Rectal smooth muscle tissue (tissue), 1 donor: ENCODE data around the gene ORC5.

Source experiments
- H3K27ac ChIP-seq: one replicate; pipeline ENCODE4 v1.7.0; 2013; ENCODE audit warnings: low read depth, low read length, inconsistent platforms
- H3K27me3 ChIP-seq: one replicate; pipeline ENCODE4 v1.7.0; 2013; ENCODE audit warnings: low read length; ENCODE audit not compliant: control insufficient read depth, insufficient read depth
- H3K36me3 ChIP-seq: one replicate; pipeline ENCODE4 v1.7.0; 2013; ENCODE audit warnings: low read length; ENCODE audit not compliant: control insufficient read depth, insufficient read depth
- H3K4me1 ChIP-seq: one replicate; pipeline ENCODE4 v1.7.0; 2013; ENCODE audit warnings: low read length; ENCODE audit not compliant: control insufficient read depth, insufficient read depth
- H3K4me3 ChIP-seq: one replicate; pipeline ENCODE4 v1.7.0; 2013; ENCODE audit warnings: low read length
- H3K9ac ChIP-seq: one replicate; pipeline ENCODE4 v1.7.0; 2013; ENCODE audit warnings: low read length

ORC5 gene

GRCh38 chr7:104176332-104176731 lies 31.5 kb downstream of the ORC5 start:
- Histone ChIP-seq H3K9ac (no peak overlapping the region), H3K27ac (no peak overlapping the region), H3K27me3 (no peaks in the 10 kb centered on the region), H3K4me3 (no peak overlapping the region), H3K4me1 (no peaks in the 10 kb centered on the region), H3K36me3 (peaks cover 2% of the 10 kb centered on the region)

- Histone ChIP-seq H3K9ac (no peak overlapping the region), H3K4me1 (no peaks in the 10 kb centered on the region), H3K27ac (no peak overlapping the region), H3K4me3 (no peak overlapping the region), H3K27me3 (no peaks in the 10 kb centered on the region), H3K36me3 (peaks cover 2% of the 10 kb centered on the region)
Measured at GRCh38 chr7:104175361-104175984, 32.3 kb downstream of the ORC5 start.

- H3K27ac ChIP-seq: no peak overlapping the region
- H3K4me1 ChIP-seq: no peaks in the 10 kb centered on the region
Measured at GRCh38 chr7:104174798-104175197, 33.0 kb downstream of the ORC5 start.

GRCh38 chr7:104162081-104162480 lies 45.7 kb downstream of the ORC5 start:
- no peak overlapping the region for H3K4me3 ChIP-seq
- H3K27ac ChIP-seq: no peak overlapping the region
- H3K9ac ChIP-seq: no peak overlapping the region
- peaks cover 5% of the 10 kb centered on the region for H3K36me3 ChIP-seq
- no peaks in the 10 kb centered on the region for H3K27me3 ChIP-seq
- H3K4me1 ChIP-seq: no peaks in the 10 kb centered on the region

More at GRCh38 chr7:104174798-104175197, 33.0 kb downstream of the ORC5 start:
- Histone ChIP-seq H3K4me3 (no peak overlapping the region), H3K36me3 (peaks cover 2% of the 10 kb centered on the region), H3K27me3 (no peaks in the 10 kb centered on the region), H3K9ac (no peak overlapping the region)

DNA sequence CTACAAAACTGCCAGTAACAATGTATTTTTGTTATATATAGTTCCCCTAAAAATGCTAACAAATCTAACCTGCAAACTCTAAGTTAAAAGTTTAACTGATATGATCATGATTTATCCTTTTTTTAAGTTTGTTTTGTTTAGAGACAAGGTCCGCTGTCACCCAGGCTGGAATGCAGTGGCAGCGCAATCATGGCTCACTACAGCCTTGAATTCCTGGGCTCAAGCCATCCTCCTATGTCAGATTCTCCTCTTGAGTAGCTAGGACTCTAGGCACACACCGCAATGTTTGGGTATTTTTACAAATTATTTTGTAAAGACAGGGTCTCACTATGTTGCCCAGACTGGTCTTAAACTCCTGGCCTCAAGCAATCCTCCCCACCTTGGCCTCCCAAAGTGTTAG lies 46.6 kb downstream of the ORC5 start:
- Histone ChIP-seq H3K9ac (no peak overlapping the region), H3K4me3 (no peak overlapping the region), H3K27ac (no peak overlapping the region), H3K4me1 (no peaks in the 10 kb centered on the region), H3K36me3 (peaks cover 5% of the 10 kb centered on the region), H3K27me3 (no peaks in the 10 kb centered on the region)

DNA sequence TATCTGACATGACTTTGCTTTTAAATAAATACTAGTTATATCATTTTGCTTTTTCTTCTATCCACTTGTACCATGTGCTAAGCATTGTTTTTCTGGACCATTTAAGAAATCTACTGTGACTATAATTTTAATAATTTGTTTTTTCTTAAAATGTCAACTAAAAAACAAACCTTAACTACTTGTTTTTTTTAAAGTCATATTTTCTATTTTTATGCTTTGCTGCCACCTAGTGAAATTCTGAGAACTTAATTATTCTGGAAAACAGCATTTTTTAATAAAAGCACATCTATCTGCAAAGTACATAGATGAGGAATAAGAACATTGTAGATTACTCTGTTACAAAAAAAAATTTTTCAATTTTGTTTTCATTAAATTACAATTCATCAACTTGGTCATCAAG lies 47.4 kb downstream of the ORC5 start:
- Histone ChIP-seq H3K27ac (no peak overlapping the region), H3K9ac (no peak overlapping the region), H3K4me1 (no peaks in the 10 kb centered on the region), H3K27me3 (no peaks in the 10 kb centered on the region), H3K4me3 (no peak overlapping the region), H3K36me3 (peaks cover 5% of the 10 kb centered on the region)

DNA sequence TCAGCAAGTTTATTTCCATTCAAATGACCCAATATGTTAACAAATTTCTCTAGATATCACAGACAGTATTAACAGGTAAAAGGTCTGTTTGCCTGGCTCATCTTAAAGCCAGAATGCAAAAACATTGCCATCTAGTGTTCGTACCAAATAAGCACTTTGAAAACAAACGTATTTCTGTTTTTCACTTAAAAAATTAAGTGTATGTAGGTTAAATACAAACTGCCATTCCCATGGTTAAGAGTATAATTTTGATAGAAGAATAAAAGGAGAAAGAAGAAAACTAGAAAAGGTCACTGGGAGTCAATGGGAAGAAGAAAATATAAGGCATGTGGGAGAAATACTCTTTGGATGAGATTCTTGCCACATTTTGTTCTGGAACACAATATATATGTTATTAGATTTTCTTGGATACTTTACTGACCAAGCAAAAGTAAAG lies 51.0 kb downstream of the ORC5 start:
- Histone ChIP-seq H3K4me3 (no peak overlapping the region), H3K4me1 (no peaks in the 10 kb centered on the region), H3K27ac (no peak overlapping the region), H3K36me3 (no peaks in the 10 kb centered on the region), H3K9ac (no peak overlapping the region), H3K27me3 (no peaks in the 10 kb centered on the region)

DNA sequence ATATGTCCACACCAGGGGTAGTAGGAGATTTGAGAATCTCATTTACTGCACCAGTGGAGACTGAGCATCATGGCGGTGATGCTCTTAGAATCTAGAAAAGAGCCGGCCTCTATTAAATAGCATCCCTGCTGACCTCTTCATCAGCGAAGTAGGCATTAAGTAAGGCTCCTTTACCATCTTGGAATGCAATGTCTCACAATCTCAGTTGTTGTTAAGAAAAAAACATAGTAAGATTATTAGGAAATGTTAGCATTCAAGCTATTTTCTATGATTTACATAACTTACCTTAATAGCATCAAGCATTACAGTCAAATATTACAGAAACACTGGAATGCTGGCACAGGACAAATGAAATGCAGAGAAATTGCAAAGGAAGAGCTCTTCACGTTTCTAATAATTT lies 54.5 kb downstream of the ORC5 start:
- no peak overlapping the region for H3K9ac ChIP-seq

GRCh38 chr7:104152468-104152867 lies 55.3 kb downstream of the ORC5 start:
- H3K4me1 ChIP-seq: no peaks in the 10 kb centered on the region

More for the DNA sequence above, 54.5 kb downstream of the ORC5 start:
- Histone ChIP-seq H3K27me3 (no peaks in the 10 kb centered on the region), H3K4me1 (no peaks in the 10 kb centered on the region), H3K36me3 (no peaks in the 10 kb centered on the region), H3K27ac (no peak overlapping the region), H3K4me3 (no peak overlapping the region)

GRCh38 chr7:104150470-104150869 lies 57.3 kb downstream of the ORC5 start:
- Histone ChIP-seq H3K36me3 (no peaks in the 10 kb centered on the region), H3K9ac (no peak overlapping the region), H3K27me3 (no peaks in the 10 kb centered on the region)

More at GRCh38 chr7:104152468-104152867, 55.3 kb downstream of the ORC5 start:
- no peak overlapping the region for H3K27ac ChIP-seq
- H3K27me3 ChIP-seq: no peaks in the 10 kb centered on the region
- H3K36me3 ChIP-seq: no peaks in the 10 kb centered on the region
- no peak overlapping the region for H3K9ac ChIP-seq
- no peak overlapping the region for H3K4me3 ChIP-seq

DNA sequence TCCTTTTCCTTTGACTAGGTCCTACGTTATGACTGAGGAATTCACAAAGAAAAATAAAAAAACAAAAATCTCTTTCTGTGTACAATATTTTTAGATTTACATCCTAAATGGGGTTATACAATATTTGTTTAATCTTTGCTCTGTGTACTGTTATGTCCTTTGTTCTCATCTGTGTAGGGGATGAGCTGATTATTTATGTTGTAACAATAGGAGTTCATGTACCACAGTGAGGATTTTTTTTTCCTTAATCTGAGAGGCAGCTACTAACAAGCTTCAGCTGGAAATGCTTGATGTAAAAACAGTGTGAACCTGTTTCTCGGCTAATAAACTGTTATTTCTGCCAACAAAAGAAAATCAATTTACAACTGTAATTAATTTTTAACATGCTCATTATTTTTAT lies 58.0 kb downstream of the ORC5 start:
- no peaks in the 10 kb centered on the region for H3K36me3 ChIP-seq
- no peaks in the 10 kb centered on the region for H3K27me3 ChIP-seq
- H3K4me1 ChIP-seq: no peaks in the 10 kb centered on the region
- H3K27ac ChIP-seq: no peak overlapping the region
- no peak overlapping the region for H3K9ac ChIP-seq
- no peak overlapping the region for H3K4me3 ChIP-seq

More at GRCh38 chr7:104150470-104150869, 57.3 kb downstream of the ORC5 start:
- no peaks in the 10 kb centered on the region for H3K4me1 ChIP-seq
- H3K4me3 ChIP-seq: no peak overlapping the region
- no peak overlapping the region for H3K27ac ChIP-seq

DNA sequence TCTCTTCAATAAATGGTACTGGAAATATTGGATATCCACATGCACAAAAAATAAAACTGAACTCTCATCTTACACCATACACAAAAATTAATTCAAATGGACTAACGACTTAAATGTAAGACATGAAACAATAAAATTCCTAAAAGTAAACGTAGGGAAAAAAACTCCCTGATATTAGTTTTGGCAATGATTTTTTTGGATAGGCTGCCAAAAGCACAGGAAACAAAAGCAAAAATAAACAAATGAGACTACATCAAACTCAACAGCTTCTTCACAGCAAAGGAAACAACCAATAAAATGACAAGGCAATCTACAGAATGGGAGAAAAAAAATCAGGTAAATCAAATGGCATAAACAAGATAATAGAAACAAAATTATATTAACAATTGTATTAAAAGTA lies 65.7 kb downstream of the ORC5 start:
- Histone ChIP-seq H3K27ac (no peak overlapping the region), H3K9ac (no peak overlapping the region), H3K4me3 (no peak overlapping the region), H3K36me3 (no peaks in the 10 kb centered on the region), H3K4me1 (no peaks in the 10 kb centered on the region), H3K27me3 (no peaks in the 10 kb centered on the region)

- no peak overlapping the region for H3K27ac ChIP-seq
- H3K36me3 ChIP-seq: peaks cover 9% of the 10 kb centered on the region
- no peak overlapping the region for H3K9ac ChIP-seq
- H3K27me3 ChIP-seq: no peaks in the 10 kb centered on the region
- H3K4me3 ChIP-seq: no peak overlapping the region
- no peaks in the 10 kb centered on the region for H3K4me1 ChIP-seq
Measured at GRCh38 chr7:104137971-104138370, 69.8 kb downstream of the ORC5 start.
